ENCODE results near the gene JOSD2. TPM values are rescaled to one million over a fixed set of nuclear protein-coding genes. Genes with fewer than 3 reads are reported as not detected.

Gene JOSD2
- total RNA-seq, 4 donors from 2014 or later: 10.8 to 169 (median 36.6) TPM

DNA sequence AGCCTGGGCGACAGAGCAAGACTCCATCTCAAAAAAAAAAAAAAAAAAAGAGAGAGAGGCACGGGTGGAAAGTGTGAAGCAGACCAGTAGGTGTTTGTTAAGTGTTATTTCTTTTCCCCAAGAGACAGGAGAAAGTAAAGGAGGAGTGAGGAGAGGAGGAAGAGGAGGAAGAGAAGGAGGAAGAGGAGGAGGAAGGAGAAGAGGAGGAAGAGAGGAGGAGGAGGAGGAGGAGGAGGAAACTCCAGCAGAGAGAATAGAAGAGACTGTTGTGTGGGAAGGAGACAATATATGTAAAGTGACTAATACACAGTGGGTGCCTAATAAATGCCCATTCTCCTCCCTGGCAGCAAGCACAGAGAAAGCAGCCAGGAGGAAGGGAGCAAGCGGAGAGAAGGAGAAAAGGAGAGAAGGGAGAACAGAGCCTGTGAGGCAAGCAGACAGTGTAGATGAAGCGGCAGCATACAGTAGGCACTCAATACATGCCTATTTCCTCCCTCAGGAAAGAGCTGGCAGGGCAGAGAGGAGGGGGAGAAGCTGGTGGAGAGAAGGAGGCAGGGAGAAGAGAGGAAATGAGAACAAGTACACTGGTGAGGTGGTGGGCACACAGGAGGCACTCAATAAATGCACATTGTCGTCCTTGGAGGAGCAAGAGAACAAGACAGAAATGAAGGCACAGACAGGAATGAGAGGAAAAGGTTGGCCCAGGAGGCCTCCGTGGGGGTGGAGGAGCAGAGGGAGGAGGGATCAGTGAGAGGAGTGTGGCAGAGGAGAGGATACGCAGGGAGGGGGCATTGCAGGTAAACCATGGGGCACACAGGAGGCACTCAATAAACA is 16.6 kb downstream of the JOSD2 start:
- DNase-seq: no peak
- in situ Hi-C loops (cut with MboI; ENCODE audit: low pct_ligation_motif_present in 1 of 4, low pct_unique_long_range_greater_than_20kb in 1 of 4, low sequenced_read_pairs in 3 of 4) (no loop called here), intact Hi-C loops (cut with DNase I; ENCODE audit: low total_unique reads) (no loop called here)
- peaks cover 0 to 4% (median 0%) of the 10 kb centered on the region in 4 donors for H3K4me1 ChIP-seq
- peaks cover 7% of the 10 kb centered on the region for H3K27me3 ChIP-seq
- TF ChIP-seq POLR2AphosphoS5 (IDR thresholded peaks at IDR 0.05) (no peak), POLR2A (IDR thresholded peaks at IDR 0.05) (no peak), EP300 (IDR thresholded peaks at IDR 0.05; ENCODE audit: low read depth) (no peak)
- TF ChIP-seq, protein P1, sequence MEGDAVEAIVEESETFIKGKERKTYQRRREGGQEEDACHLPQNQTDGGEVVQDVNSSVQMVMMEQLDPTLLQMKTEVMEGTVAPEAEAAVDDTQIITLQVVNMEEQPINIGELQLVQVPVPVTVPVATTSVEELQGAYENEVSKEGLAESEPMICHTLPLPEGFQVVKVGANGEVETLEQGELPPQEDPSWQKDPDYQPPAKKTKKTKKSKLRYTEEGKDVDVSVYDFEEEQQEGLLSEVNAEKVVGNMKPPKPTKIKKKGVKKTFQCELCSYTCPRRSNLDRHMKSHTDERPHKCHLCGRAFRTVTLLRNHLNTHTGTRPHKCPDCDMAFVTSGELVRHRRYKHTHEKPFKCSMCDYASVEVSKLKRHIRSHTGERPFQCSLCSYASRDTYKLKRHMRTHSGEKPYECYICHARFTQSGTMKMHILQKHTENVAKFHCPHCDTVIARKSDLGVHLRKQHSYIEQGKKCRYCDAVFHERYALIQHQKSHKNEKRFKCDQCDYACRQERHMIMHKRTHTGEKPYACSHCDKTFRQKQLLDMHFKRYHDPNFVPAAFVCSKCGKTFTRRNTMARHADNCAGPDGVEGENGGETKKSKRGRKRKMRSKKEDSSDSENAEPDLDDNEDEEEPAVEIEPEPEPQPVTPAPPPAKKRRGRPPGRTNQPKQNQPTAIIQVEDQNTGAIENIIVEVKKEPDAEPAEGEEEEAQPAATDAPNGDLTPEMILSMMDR (IDR thresholded peaks at IDR 0.05): no peak
- no peaks in the 10 kb centered on the region for H3K36me3 ChIP-seq
- no peaks in the 10 kb centered on the region for H3K9me3 ChIP-seq
- no peak overlapping the region for H3K27ac ChIP-seq
- WGBS, 2 donors (ENCODE audit: low coverage in 1 of 2): 43 to 57% methylated on average over 5 to 7 of the region's 7 CpGs
- H3K4me3 ChIP-seq: no peak overlapping the region

DNA sequence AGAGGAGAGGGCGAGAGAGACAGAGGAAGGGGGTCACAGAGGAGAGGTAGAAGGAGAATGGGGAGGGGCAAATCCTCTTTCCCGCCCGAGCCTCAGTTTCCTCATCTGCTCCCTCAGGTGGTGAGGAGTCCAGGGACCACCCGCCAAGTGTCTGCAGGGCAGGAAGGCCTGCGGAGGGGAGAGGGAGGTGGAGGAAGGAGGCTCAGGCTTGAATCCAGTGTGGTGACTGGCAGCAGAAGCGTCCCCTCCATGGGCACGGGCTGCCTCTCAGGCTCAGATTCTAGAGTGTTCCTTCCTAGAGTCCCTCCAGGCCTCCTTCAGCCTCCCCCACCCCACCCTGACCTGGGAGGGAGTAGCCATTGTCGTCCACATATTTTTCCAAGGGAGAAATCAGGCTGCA is 17.8 kb downstream of the JOSD2 start:
- intact Hi-C loops (cut with DNase I; ENCODE audit: low total_unique reads): no loop called here

DNA sequence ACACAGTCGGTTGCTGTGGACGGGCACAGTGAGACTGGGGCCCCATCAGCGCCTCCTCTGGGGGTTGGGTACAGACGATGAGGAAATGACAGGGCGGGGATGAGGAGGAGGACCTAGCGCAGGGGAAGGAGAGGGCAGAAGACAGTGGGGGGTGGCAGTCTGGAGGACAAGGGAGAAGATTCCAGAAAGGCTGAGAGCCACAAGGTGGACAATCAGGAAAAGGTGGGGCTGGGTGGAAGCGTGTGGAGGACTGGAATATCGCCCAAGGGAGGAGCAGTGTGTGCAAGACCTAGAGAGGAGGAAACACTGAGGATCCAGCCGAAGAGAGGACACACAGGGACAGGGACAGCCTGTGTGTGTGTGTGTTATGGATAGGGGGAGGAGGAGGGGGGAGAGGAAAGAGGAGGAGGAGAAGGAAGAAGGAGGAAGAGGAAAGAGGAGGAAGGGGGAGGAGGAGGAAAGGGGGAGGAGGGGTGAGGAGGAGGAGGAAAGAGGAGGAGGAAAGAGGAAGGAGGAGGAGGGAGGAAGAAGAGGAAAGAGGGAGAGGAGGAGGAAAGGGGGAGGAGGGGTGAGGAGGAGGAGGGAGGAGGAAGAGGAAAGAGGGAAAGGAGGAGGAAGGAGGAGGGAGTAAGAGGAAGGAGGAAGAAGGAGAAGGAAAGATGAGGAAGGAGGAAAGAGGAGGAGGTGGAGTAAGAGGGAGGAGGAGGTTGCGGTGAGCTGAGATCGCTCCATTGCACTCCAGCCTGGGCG is 18.5 kb downstream of the JOSD2 start:
- Histone ChIP-seq H3K27ac (no peak overlapping the region), H3K27me3 (peaks cover 11% of the 10 kb centered on the region), H3K4me1 (peaks cover 0 to 4% (median 0%) of the 10 kb centered on the region in 4 donors), H3K9me3 (no peaks in the 10 kb centered on the region), H3K4me3 (no peak overlapping the region), H3K36me3 (no peaks in the 10 kb centered on the region)
- DNase-seq: no peak
- intact Hi-C loops (cut with DNase I; ENCODE audit: low total_unique reads) (no loop called here), in situ Hi-C loops (cut with MboI; ENCODE audit: low pct_ligation_motif_present in 1 of 4, low pct_unique_long_range_greater_than_20kb in 1 of 4, low sequenced_read_pairs in 3 of 4) (no loop called here)
- 3 to 11% methylated on average over 5 to 9 of the region's 12 CpGs for WGBS, 2 donors (ENCODE audit: low coverage in 1 of 2)
- TF ChIP-seq EP300 (IDR thresholded peaks at IDR 0.05; ENCODE audit: low read depth): no peak
- TF ChIP-seq POLR2AphosphoS5 (IDR thresholded peaks at IDR 0.05): no peak
- TF ChIP-seq POLR2A (IDR thresholded peaks at IDR 0.05): no peak
- TF ChIP-seq, protein P1 (IDR thresholded peaks at IDR 0.05): no peak

More for the DNA sequence above, 17.8 kb downstream of the JOSD2 start:
- H3K36me3 ChIP-seq: no peaks in the 10 kb centered on the region
- no peak for DNase-seq
- no peak overlapping the region for H3K27ac ChIP-seq
- H3K27me3 ChIP-seq: peaks cover 7% of the 10 kb centered on the region
- in situ Hi-C loops (cut with MboI; ENCODE audit: low pct_ligation_motif_present in 1 of 4, low pct_unique_long_range_greater_than_20kb in 1 of 4, low sequenced_read_pairs in 3 of 4): no loop called here
- no peak overlapping the region for H3K4me3 ChIP-seq
- peaks cover 0 to 4% (median 0%) of the 10 kb centered on the region in 4 donors for H3K4me1 ChIP-seq
- TF ChIP-seq, protein P1 (IDR thresholded peaks at IDR 0.05): no peak
- no peak for TF ChIP-seq EP300 (IDR thresholded peaks at IDR 0.05; ENCODE audit: low read depth)
- TF ChIP-seq POLR2AphosphoS5 (IDR thresholded peaks at IDR 0.05): no peak
- no peak for TF ChIP-seq POLR2A (IDR thresholded peaks at IDR 0.05)
- no peaks in the 10 kb centered on the region for H3K9me3 ChIP-seq
- 86% methylated on average over 4 to 8 of the region's 8 CpGs for WGBS, 2 donors (ENCODE audit: low coverage in 1 of 2)

DNA sequence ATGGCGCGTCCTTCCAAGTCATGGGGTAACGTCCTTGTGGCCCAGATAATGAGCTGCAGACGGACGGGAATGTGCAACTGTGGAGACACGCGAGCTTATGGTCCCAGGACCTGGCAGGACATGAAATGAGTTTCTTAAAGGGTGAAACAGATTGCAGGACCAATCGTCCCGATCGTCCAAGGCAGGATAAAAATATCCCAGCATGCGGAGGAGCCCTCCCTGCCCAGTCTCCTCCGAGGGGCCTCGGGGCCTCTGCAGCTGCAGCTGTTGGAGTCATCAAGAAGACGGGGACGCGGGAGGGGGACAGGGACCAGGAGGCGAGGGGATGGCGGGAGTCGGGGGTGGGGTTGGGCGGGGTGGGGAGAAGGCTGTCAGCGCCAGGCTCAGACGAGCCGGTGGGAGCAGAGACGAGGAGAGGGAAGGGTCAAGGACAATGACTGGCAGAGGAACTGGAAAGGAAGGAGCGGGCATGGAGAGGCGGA is 20.0 kb downstream of the JOSD2 start:
- H3K27me3 ChIP-seq: peaks cover 20% of the 10 kb centered on the region
- WGBS, 2 donors (ENCODE audit: low coverage in 1 of 2): 35 to 43% methylated on average over 17 to 26 of the region's 26 CpGs
- no peaks in the 10 kb centered on the region for H3K36me3 ChIP-seq
- no peak overlapping the region for H3K27ac ChIP-seq
- H3K4me1 ChIP-seq: peaks cover 0 to 4% (median 0%) of the 10 kb centered on the region in 4 donors
- in situ Hi-C loops (cut with MboI; ENCODE audit: low pct_ligation_motif_present in 1 of 4, low pct_unique_long_range_greater_than_20kb in 1 of 4, low sequenced_read_pairs in 3 of 4): no loop called here
- no peak for TF ChIP-seq POLR2A (IDR thresholded peaks at IDR 0.05)
- TF ChIP-seq, protein P1 (IDR thresholded peaks at IDR 0.05): no peak
- no peak for TF ChIP-seq EP300 (IDR thresholded peaks at IDR 0.05; ENCODE audit: low read depth)
- no peak for TF ChIP-seq POLR2AphosphoS5 (IDR thresholded peaks at IDR 0.05)
- no peaks in the 10 kb centered on the region for H3K9me3 ChIP-seq
- DNase-seq: no peak
- intact Hi-C loops (cut with DNase I; ENCODE audit: low total_unique reads): no loop called here
- no peak overlapping the region for H3K4me3 ChIP-seq

Measured in transverse colon (tissue), 4 donors.